DND-41 (cell line): Measurements from ENCODE around the gene CLEC10A.
"Not testable (repeated sequence)": the region's sequence is repeated elsewhere in the genome, so short reads cannot be mapped to it uniquely, and the experiment has no call there.

Experiments used
- ATAC-seq: fragments of 200-7000 bp; cut with Tn5 transposase; 3 replicates; pipeline ENCODE4 v1.9.1; 2021; ENCODE audit warnings: low read depth; ENCODE audit not compliant: insufficient read depth
- DNase-seq: peaks from one replicate; pipeline ENCODE4 v3.0.0-alpha.2; 2020
- H2AFZ ChIP-seq: 2 replicates; pipeline ENCODE4 v1.6.0; 2012; ENCODE audit warnings: low read depth, low read length
- H3K27ac ChIP-seq: 2 replicates; pipeline ENCODE4 v1.5.1; 2012; ENCODE audit warnings: low read length, inconsistent platforms
- H3K27me3 ChIP-seq: fragments of 200-600 bp; sonication (generic); 2 replicates; pipeline ENCODE4 v1.6.0; 2012; ENCODE audit warnings: low read length, mild to moderate bottlenecking, inconsistent platforms; ENCODE audit not compliant: insufficient read depth, poor library complexity
- H3K36me3 ChIP-seq: 2 replicates; pipeline ENCODE4 v1.5.1; 2012; ENCODE audit warnings: low read length, inconsistent platforms; ENCODE audit not compliant: insufficient read depth
- H3K4me1 ChIP-seq: 2 replicates; pipeline ENCODE4 v1.5.1; 2012; ENCODE audit warnings: mild to moderate bottlenecking, low read length; ENCODE audit not compliant: insufficient read depth
- H3K4me2 ChIP-seq: 2 replicates; pipeline ENCODE4 v1.6.0; 2012; ENCODE audit warnings: mild to moderate bottlenecking, moderate library complexity, low read length, inconsistent platforms; ENCODE audit not compliant: insufficient read depth
- H3K4me3 ChIP-seq, 2 experiments: fragments of 200-600 bp in 1 of 2; shearing (Covaris generic) in 1 of 2; 2 replicates each; pipeline ENCODE4 v1.5.1; 2012 to 2016; ENCODE audit warnings: inconsistent platforms in 2 of 2, low read length in 2 of 2, mild to moderate bottlenecking in 2 of 2, low read depth in 1 of 2, moderate library complexity in 1 of 2
- H3K79me2 ChIP-seq: 2 replicates; pipeline ENCODE4 v1.6.0; 2012; ENCODE audit warnings: low read length, inconsistent platforms; ENCODE audit not compliant: insufficient read depth
- H3K9ac ChIP-seq: 2 replicates; pipeline ENCODE4 v1.6.0; 2012; ENCODE audit warnings: low read depth, mild to moderate bottlenecking, inconsistent platforms, low read length, moderate library complexity
- H3K9me3 ChIP-seq: 2 replicates; pipeline ENCODE4 v1.5.1; 2012; ENCODE audit warnings: low read length, moderate library complexity, mild to moderate bottlenecking, inconsistent platforms; ENCODE audit not compliant: insufficient read depth, severe bottlenecking
- H4K20me1 ChIP-seq: 2 replicates; pipeline ENCODE4 v1.6.0; 2012; ENCODE audit warnings: low read length; ENCODE audit not compliant: insufficient read depth
- CTCF ChIP-seq: IDR thresholded peaks from 2 replicates; pipeline ENCODE4 v1.5.1; 2012; ENCODE audit warnings: borderline replicate concordance, low read length, moderate library complexity, mild to moderate bottlenecking; ENCODE audit not compliant: poor library complexity, severe bottlenecking; ENCODE audit errors: extremely low read depth
- EZH2 ChIP-seq: IDR thresholded peaks from 3 replicates; pipeline ENCODE4 v1.6.1; 2012; ENCODE audit warnings: borderline replicate concordance, low read depth, mild to moderate bottlenecking, moderate library complexity, low read length, inconsistent platforms; ENCODE audit not compliant: severe bottlenecking

Gene CLEC10A, protein sequence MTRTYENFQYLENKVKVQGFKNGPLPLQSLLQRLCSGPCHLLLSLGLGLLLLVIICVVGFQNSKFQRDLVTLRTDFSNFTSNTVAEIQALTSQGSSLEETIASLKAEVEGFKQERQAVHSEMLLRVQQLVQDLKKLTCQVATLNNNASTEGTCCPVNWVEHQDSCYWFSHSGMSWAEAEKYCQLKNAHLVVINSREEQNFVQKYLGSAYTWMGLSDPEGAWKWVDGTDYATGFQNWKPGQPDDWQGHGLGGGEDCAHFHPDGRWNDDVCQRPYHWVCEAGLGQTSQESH

GRCh38 chr17:7079581-7080455 lies at the start of gene CLEC10A:
CLEC10A (minus strand) TSS chr17:7080251; CDS start chr17:7078812, 1,439 bp downstream.
- Histone ChIP-seq H3K4me1 (no peaks in the 10 kb centered on the region), H3K9me3 (no peaks in the 10 kb centered on the region), H3K4me3 (no peak within 1 kb of the TSS), H3K27ac (no peak within 1 kb of the TSS), H4K20me1 (no peaks in the 10 kb centered on the region), H3K36me3 (no peaks in the 10 kb centered on the region), H3K79me2 (no peaks in the 10 kb centered on the region), H2AFZ (no peak within 1 kb of the TSS), H3K4me2 (no peak within 1 kb of the TSS), H3K9ac (no peak within 1 kb of the TSS), H3K27me3 (no peaks in the 10 kb centered on the region)
- DNase-seq (no peak), ATAC-seq (no peak)
- TF ChIP-seq CTCF: no peak
- TF ChIP-seq EZH2: no peak

GRCh38 chr17:7129311-7129710 lies 49.3 kb upstream of the CLEC10A start:
- DNase-seq (no peak), ATAC-seq (no peak)
- TF ChIP-seq EZH2 (no peak), CTCF (no peak)
- Histone ChIP-seq H3K27ac (no peak overlapping the region), H2AFZ (no peak overlapping the region), H3K36me3 (no peaks in the 10 kb centered on the region), H3K79me2 (no peaks in the 10 kb centered on the region), H3K4me2 (no peak overlapping the region), H3K4me3 (no peak overlapping the region), H4K20me1 (no peaks in the 10 kb centered on the region), H3K4me1 (no peaks in the 10 kb centered on the region), H3K27me3 (peaks cover 8% of the 10 kb centered on the region), H3K9me3 (no peaks in the 10 kb centered on the region), H3K9ac (no peak overlapping the region)

DNA sequence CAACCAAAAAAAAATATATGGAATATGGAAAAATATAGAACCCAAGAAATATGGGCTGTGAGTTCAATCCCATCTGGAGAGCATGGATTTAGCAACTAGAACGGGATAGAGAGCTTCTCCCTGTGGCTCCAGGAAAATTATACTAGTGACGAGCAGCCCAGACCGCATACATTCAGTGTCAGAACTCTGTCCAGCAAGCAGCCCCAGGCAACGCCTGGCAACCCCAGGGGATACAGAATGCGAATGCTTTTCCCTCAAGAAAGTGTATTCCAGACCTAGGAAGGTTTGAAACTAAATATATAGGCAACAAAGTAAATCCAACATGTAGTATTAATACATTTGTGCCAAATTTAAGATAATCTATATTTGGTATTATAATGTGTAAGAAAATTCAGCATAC lies 48.1 kb upstream of the CLEC10A start:
- H3K9ac ChIP-seq: no peak overlapping the region
- no peak for TF ChIP-seq CTCF
- TF ChIP-seq EZH2: no peak
- H3K27me3 ChIP-seq: peaks cover 6% of the 10 kb centered on the region
- DNase-seq (no peak), ATAC-seq (no peak)
- no peak overlapping the region for H2AFZ ChIP-seq
- H3K36me3 ChIP-seq: no peaks in the 10 kb centered on the region
- no peaks in the 10 kb centered on the region for H3K4me1 ChIP-seq
- H3K4me2 ChIP-seq: no peak overlapping the region
- H4K20me1 ChIP-seq: no peaks in the 10 kb centered on the region
- H3K27ac ChIP-seq: no peak overlapping the region
- no peak overlapping the region for H3K4me3 ChIP-seq
- no peaks in the 10 kb centered on the region for H3K9me3 ChIP-seq
- H3K79me2 ChIP-seq: no peaks in the 10 kb centered on the region

DNA sequence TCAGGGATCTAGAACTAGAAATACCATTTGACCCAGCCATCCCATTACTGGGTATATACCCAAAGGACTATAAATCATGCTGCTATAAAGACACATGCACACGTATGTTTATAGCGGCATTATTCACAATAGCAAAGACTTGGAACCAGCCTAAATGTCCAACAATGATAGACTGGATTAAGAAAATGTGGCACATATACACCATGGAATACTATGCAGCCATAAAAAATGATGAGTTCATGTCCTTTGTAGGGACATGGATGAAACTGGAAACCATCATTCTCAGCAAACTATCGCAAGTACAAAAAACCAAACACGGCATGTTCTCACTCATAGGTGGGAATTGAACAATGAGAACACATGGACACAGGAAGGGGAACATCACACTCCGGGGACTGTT lies 47.5 kb upstream of the CLEC10A start:
- H4K20me1 ChIP-seq, H3K79me2 ChIP-seq, H3K4me1 ChIP-seq, ATAC-seq, DNase-seq, H3K27me3 ChIP-seq, H3K36me3 ChIP-seq, H2AFZ ChIP-seq, H3K4me3 ChIP-seq, H3K4me2 ChIP-seq, H3K9ac ChIP-seq, H3K27ac ChIP-seq, H3K9me3 ChIP-seq: not testable (repeated sequence)

DNA sequence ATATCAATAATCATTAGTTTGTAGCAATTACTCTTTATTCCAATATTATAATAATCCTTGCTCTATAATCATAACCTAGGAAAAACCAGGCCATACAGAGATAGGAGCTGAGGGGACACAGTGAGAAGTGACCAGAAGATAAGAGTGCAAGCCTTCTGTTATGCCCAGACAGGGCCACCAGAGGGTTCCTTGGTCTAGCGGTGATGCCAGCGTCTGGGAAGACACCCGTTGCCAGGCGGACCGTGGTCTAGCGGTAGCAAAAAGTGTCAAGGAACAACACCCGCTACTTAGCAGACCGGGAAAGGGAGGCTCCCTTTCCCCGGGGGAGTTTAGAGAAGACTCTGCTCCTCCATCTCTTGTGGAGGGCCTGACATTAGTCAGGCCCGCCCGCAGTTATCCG lies 46.3 kb upstream of the CLEC10A start:
- H3K36me3 ChIP-seq, DNase-seq, H3K4me3 ChIP-seq, H3K4me1 ChIP-seq, H3K27ac ChIP-seq, H2AFZ ChIP-seq, H3K27me3 ChIP-seq, ATAC-seq, H3K9ac ChIP-seq, H3K79me2 ChIP-seq, H4K20me1 ChIP-seq, H3K4me2 ChIP-seq, H3K9me3 ChIP-seq: not testable (repeated sequence)
